GM10266 (cell line): ENCODE results near the gene RABGEF1.
"Not testable (repeated sequence)": the region's sequence is repeated elsewhere in the genome, so short reads cannot be mapped to it uniquely, and the experiment has no call there.

Experiments
- DNase-seq: peaks from one replicate; pipeline ENCODE4 v3.0.0; 2012; ENCODE audit errors: extremely low spot score
- TF ChIP-seq, protein P1 (sequence below): IDR thresholded peaks from 2 replicates; pipeline ENCODE4 v1.5.1; 2012; ENCODE audit warnings: mild to moderate bottlenecking, low read depth; ENCODE audit not compliant: control insufficient read depth, insufficient read depth; ENCODE audit errors: missing control alignments

RABGEF1 gene

DNA sequence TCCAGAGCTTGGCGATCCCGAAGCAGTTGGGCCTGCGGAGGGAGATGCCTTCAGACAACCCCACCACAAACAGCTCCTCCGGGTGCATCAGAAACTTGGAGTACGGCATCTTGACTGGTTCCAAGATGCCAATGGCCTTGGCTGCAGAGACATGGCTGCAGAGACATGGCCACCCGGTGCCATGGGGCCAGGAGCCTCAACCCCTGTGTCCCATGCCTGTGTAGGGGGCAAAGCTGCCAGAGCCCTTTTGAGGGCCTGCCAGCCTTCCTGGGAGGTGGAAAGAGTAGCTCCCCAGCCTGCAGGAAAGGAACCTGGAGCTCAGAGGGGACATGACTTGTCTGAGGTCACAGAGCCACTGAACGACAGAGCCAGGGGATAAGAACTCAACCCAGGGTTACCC, 83.5 kb downstream of the RABGEF1 start:
- TF ChIP-seq, protein P1, sequence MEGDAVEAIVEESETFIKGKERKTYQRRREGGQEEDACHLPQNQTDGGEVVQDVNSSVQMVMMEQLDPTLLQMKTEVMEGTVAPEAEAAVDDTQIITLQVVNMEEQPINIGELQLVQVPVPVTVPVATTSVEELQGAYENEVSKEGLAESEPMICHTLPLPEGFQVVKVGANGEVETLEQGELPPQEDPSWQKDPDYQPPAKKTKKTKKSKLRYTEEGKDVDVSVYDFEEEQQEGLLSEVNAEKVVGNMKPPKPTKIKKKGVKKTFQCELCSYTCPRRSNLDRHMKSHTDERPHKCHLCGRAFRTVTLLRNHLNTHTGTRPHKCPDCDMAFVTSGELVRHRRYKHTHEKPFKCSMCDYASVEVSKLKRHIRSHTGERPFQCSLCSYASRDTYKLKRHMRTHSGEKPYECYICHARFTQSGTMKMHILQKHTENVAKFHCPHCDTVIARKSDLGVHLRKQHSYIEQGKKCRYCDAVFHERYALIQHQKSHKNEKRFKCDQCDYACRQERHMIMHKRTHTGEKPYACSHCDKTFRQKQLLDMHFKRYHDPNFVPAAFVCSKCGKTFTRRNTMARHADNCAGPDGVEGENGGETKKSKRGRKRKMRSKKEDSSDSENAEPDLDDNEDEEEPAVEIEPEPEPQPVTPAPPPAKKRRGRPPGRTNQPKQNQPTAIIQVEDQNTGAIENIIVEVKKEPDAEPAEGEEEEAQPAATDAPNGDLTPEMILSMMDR = no peak
- DNase-seq = no peak

DNA sequence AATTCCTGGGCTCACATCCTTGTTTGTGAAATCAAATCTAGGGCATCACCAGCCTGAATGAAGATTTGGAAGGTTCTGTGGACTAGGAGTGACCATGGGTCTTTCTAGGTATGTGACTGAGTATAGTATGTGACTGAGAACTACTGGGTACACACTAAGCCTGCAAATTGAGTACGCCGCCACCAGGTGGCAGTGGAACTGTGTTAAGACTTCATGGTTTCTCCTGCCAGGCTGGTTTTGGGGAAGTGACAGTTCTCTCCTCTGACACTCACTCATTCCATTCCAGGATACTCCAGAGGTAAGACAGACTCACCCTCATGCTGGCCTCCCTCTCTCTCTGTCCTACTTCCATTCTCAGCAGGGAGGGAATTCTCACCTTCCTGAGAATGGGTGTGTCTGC, 85.0 kb downstream of the RABGEF1 start:
- TF ChIP-seq, protein P1 = peak; percentile 17
- DNase-seq = not testable (repeated sequence)

DNA sequence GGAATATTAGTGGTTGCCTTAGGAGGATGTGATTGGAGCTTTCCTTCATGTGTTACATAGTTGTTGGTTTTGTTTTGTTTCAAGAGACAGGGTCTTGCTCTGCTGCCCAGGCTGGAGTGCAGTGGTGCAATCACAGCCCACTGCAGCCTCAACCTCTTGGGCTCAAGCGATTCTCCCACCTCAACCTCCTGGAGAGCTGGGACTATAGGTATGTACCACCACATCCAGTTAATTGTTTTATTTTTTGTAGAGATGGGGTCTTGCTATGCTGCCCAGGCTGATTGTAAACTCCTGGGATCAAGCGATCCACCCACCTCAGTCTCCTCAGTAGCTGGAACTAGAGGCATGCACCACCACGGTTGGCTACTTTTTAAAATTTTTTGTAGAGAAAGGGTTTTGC, 86.1 kb downstream of the RABGEF1 start:
- TF ChIP-seq, protein P1 = no peak
- DNase-seq = no peak

DNA sequence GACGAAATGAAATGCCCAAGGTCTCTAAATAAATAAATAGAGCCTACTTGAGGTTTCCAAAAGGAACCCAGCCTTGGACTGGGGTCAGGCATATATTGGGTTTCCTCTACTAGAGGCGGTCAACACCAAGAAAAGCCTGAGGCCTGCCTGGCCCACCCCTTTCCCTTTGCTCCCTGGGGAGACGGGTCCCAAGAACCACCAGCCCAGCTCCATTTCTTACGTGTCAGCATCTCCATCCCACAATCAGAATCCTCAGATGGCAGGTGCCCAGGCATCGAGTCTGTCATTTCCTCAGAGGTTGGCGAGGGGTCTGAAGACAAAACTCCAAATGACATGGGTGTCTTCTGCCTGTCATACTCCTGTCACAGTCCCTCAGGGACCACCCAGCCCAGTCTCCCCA, 90.4 kb downstream of the RABGEF1 start:
- not testable (repeated sequence) for DNase-seq

DNA sequence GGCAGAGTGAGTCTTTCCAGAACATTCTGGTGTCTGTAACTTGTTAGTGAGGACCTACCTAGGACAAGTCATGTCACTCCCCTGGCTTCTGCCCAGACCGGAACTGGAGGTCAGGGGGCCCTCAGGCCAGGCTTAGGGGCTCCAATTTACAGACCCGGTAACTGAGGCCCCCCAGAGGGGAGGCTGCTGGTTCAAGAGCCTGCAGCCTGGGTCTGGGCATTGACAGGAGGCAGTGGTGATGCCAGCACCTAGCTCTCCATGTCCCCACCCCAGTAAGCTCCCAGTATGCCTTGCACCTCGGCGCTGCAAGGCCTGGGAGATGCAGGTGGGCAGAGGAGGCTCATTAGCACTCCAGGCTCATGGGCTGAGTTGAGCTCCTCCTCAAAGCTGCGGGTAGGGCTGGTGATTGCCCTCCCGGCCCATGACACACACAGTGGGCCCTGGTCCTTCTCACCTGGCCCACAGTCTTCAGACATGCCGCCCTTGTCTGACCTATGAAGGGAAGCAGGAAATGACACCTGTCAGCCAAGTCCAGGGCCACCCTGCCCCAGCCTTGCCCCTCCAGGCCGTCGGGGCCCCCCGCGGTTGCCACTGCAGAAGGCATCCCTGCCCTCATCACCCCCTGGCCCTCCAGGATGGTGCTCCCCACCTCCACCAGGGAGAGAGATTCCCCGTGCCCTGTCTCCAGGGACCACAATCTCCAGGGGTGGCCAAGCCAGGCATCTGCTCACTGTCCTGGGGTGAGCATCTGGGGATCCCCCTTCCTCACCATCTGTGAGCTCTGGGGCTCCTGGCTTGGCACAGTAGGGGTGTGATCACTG, 92.2 kb downstream of the RABGEF1 start:
- DNase-seq = no peak

DNA sequence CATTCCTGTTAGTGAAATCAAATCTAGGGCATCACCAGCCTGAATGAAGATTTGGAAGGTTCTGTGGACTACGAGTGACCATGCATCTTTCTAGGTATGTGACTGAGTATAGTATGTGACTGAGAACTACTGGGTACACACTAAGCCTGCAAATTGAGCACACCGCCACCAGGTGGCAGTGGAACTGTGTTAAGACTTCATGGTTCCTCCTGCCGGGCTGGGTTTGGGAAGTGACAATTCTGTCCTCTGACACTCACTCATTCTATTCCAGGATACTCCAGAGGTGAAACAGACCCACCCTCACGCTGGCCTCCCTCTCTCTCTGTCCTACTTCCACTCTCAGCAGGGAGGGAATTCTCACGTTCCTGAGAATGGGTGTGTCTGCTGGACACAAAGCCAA, 96.5 kb downstream of the RABGEF1 start:
- no peak for DNase-seq
- TF ChIP-seq, protein P1 = peak; percentile 43

More for the DNA sequence above, 92.2 kb downstream of the RABGEF1 start:
- TF ChIP-seq, protein P1 = no peak

DNA sequence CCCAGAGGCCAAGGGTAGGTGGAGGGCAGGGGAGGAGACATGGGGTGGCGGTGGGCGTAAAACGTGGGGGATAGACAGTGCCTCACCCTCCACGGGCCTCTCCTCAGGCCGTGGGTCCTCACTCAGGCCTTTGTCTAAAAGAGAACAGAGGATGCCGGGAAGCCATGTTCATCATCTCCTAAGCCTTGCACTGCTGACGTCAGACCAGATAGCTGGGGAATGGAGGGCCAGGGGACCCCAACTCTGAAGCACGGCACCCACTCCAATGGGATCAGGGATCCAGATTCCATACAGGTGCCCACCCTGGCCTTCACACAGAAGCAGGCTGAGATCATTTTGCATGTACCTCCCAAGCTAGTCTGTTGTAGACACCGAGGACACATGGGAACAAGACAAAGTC, 97.1 kb downstream of the RABGEF1 start:
- no peak for DNase-seq
- TF ChIP-seq, protein P1 = no peak
